Iris pigment epithelial cell (primary cell): ENCODE measurements around the gene PDE7B.

Source experiments
- DNase-seq: peaks from one replicate; pipeline ENCODE4 v3.0.0-alpha.2; 2011; ENCODE audit warnings: low read depth

PDE7B gene

DNA sequence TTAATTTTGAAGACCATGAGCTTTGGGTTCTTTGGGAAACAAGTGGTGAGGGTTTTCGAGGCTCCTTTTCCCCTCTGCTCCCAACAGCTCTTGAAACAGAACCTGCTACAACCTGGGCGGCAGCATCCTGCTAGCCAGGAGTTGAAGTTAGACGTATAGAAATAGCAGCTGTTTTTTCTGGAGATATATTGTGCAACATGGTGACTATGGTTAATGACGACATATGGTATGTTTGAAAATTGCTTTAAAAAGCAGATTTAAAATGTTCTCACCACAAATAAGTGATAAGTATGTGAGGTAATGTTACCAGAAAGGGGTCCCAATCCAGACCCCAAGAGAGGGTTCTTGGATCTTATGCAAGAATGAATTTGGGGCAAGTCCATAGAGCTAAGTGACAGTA is 138.9 kb downstream of the PDE7B start:
- no peak for DNase-seq

DNA sequence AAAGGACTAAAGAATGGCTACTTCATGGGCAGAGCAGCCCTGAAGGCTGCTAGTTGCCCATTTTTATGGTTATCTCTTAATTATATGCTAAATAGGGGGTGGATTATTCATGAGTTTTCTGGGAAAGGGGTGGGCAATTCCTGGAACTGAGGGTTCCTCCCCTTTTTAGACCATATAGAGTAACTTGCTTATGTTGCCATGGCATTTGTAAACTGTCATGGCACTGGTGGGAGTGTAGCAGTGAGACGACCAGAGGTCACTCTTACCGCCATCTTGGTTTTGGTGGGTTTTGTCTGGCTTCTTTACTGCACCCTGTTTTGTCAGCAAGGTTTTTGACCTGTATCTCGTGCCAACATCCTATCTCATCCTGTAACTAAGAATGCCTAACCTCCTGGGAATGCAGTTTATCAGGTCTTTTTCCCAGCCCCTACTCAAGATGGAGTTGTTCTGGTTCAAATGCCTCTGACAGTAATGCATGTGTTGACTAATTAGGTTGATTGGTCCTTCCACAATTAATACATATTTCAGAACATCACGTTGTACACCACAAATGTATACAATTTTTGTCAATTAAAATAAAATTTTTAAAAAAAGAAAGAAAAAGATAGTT is 139.5 kb downstream of the PDE7B start:
- DNase-seq, result no peak

DNA sequence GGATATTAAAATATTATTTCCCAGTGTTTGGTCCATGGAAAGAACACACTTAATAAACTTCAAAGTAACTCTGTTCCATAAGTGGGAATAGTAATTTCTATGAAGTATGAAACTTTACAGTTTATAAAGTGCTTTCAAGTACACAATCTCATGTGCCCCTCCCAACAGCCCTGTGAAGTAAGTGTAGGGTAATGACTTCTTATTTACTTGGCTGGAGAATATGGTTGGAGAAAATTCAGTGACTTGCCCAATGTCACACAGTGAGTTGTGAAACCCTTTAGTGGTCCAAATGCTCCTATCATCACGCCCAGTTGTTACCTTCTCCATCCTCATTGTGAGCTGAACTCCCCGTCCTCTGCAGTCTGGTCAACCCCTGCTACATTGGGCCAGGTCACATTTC is 141.2 kb downstream of the PDE7B start:
- no peak for DNase-seq

DNA sequence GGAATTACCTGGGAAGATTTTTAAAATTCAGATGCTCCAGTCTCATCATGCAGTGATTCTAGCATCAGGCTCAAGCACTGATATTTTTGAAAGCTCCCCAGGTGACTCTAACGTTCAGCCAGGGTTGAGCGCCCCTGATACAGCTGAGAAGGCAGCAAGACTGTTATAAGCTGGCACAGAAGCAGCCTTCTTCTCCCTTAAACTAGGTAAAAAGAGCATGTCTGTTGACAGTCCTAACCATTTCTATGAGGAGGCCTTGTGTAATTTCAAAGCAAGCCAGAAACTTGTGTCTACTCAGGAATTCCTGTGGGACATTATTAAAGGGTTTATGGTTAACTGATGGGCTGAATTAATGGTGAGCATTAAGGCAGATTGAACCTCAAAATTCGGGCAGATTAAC is 141.9 kb downstream of the PDE7B start:
- no peak for DNase-seq

DNA sequence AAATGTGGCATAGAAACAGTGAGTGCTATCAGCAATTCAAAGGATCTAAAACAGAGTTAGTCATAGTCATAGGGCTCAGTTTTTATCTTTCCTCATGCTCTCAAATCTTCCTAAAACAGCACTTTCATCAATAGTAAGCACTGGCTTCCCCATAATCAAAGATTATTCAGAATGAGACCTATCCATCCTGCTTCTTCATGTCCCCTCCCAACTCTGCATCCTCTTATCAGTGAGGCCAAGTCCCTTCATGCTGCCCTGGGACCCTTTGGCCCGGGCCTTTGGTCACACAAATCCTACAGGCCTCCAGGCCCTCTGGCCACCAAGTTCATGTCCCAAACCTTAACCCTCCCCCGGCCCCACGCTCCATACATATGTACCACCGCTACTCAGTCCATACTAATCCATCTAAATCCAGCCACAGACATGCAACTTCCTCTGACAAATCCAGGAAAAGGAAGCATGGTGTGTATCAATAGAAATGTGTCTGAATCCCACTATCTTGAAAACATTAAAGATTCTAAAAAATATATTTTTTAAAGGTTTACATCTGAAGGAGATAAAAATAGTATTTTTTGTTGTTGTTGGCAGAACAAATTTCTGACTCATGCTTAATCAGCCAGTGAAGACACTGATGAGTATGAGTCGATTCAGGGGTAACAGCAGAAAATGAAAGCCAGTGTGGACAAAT is 143.5 kb downstream of the PDE7B start:
- DNase-seq, result peak; percentile 90

DNA sequence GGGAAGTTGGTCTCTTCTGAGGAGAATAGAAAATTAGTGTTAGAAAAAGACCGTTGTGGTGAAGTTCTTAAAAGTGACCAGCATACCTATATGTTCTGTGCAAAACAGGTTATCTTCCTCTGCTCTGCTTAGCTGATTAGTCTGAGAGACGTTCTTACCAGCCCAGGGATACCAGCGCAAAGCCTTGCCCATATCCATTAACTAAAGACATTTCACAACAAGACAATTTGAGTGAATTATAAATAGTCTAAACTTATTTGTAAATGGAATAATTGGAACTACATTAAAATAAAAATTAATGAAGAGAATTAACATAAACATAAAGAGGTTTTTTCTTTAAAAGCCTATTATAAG is 144.0 kb downstream of the PDE7B start:
- no peak for DNase-seq

DNA sequence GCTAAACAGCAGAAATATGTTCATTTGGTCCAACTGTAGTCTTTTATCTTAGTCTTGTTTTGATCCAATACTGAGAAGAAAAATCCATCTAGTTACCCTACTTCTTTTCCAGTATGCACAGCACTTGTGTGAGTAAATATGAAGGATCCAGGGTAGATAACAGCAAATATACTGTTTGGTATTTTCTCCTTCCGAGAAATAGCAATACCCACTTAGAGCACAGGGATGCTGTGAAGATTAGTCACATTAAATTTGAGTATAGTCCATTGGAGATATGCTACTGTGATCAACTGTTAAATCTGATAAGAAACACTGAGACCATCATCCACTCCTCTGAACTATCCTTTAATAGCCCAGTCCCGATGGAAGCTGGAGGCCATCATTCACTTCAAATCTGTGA is 145.2 kb downstream of the PDE7B start:
- no peak for DNase-seq

DNA sequence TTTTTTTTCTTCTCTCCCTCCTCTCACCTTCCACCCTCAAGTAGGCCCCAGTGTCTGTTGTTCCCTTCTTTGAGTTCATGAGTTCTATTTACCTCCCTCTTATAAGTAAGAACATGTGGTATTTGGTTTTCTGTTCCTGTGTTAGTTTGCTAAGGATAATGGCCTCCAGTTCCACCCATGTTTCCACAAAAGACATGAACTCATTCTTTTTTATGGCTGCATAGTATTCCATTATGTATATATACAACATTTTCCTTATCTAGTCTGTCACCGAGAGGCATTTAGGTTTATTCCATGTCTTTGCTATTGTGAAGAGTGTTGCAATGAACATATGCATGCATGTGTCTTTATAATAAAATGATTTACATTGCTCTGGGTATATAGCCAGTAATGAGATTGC is 147.9 kb downstream of the PDE7B start:
- no peak for DNase-seq

DNA sequence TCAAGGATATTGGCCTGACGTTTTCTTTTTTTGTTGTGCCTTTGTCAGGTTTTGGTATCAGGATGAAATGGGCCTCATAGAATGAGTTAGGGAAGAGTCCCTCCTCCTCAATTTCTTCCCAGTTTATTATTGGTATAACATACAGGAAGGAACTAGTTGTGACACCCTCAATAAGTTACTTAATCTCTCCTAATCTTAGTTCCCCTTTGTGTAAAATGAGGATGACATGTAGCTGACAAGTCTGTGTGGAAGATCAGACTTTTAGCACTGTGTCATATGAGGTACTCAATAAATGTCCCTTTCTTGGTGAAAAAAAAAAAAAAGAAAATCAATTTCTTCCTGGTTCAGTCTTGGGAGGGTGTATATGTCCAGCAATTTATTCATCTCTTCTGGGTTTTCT is 155.8 kb downstream of the PDE7B start:
- DNase-seq, result no peak

DNA sequence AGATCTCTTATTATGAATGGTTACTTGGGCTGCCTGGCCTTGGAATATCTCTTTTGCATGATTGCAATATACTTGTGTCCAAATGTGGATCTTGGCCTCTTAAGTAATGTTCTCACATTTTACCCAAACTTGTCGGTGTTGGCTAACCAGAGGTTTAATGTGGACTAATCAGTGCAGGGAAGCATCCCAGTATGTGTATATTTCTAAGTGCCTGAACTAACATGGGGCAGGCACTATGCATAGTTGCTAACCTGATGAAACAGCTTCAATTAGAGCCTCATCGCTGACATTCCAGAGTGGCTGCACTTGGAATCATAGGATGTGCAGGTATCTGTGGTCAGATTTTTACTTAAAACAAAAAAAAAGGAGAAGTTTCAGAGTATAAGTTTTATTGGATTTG is 160.0 kb downstream of the PDE7B start:
- peak; percentile 74 for DNase-seq

DNA sequence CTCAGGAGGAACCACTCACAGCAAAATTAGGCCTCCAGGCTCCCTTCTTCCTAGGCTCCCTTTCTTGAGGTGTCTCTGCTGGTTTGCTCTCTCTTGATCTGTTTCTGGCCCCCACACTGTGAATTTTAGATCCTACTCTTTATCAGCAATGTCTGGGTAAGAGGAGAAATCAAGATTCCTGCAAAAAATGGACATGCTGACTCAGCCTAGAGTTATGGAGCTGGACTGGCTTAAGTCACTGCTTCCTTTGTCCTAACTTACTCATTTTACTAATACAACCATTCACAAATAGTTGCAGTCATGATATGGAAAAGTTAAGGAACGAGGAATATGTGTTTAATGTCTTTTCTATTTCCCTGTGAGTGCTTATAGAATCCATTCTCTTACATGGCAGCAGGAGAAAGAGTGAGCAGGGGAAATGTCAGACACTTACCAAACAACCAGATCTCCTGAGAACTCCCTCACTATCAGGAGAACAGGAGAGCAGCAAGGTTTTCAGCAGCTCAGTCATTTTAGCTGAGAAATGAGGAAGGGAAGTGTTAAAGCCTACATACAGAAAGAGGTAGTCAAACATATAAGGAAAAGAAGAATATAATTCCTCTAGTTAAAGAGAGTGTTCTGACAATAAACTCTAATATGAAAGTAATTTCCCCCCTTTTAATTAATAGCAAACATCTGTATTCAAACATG is 160.8 kb downstream of the PDE7B start:
- peak; percentile 92 for DNase-seq

DNA sequence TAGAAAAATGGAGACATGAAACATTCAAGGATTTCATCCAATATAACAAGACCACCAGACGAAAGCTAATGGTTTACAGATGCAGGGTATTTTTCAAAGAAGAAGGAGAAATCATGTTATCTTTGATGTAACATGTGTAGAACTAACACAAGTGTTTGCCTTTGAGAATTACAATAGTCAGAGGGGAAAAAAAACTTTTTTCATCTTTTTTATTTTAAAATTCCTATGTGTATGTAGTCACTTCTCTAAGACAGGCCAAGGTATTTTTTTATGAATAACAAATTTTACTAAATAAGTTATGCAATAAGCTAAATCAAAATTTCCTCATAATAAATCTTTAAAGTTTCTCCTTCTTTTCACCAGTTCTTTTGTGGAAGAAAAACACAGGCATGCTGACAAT is 161.4 kb downstream of the PDE7B start:
- peak; percentile 44 for DNase-seq

DNA sequence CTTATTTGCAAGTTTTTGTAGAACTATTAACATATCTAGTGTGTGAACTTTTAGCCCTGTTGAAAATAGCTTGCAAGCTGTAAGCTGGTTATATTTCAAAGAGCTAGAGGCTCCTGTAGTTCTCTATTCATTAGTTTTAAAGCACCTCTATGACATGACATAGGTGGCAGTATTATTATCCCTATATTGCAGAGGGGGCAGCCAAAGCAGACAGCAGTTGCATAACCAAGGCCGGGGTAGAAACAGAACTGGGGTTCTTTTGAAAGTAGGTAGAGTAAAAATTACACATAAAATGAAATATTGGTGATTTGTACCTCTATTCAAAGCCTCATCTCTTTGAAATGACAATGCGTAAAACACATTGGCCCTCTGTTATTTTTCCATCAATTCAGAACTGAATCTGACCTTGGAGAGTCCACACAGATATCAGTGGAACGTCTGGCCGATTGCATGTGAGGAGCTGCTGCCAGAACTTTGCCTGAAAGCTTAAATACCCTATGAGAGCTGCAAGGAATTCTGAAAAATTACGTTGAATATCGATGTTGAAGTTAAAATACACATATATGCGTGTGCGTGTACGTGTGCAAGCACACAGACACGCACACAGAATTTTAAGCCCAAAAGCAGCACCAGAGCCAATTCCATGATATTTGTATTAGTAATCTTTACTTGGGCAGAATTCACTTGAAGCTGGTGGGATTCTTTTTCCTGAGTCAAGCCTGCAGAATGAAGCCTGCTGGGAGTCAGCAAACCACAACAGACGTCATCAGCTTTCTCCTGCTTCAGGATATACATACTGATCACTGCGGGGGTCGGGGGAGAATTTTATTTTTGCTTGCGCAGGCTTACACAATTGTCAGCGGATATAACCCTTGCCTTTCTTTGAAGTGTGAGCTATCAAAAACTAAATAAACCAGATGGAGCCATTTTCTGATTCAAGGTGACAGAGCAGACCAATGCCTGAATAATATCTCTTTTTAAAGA is 163.2 kb downstream of the PDE7B start:
- peak; percentile 100 for DNase-seq

DNA sequence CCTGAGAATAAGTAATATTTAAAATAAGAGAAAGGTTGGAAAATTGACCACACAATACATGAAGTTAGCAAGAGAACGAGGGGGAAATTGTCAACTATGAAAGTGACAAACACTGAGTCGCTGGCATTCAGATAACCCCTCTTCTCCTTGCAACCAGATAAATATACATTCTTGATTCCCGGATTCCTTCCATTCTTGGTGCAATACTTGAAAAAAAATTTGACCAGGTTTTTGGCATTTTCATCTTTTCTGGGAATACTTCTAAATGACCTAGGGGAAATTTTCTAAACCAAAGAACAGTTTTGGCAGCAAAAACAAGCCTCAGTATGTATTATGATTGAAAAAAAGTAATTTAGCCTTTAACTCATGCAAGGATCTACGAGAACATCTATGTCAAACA is 164.0 kb downstream of the PDE7B start:
- no peak for DNase-seq

DNA sequence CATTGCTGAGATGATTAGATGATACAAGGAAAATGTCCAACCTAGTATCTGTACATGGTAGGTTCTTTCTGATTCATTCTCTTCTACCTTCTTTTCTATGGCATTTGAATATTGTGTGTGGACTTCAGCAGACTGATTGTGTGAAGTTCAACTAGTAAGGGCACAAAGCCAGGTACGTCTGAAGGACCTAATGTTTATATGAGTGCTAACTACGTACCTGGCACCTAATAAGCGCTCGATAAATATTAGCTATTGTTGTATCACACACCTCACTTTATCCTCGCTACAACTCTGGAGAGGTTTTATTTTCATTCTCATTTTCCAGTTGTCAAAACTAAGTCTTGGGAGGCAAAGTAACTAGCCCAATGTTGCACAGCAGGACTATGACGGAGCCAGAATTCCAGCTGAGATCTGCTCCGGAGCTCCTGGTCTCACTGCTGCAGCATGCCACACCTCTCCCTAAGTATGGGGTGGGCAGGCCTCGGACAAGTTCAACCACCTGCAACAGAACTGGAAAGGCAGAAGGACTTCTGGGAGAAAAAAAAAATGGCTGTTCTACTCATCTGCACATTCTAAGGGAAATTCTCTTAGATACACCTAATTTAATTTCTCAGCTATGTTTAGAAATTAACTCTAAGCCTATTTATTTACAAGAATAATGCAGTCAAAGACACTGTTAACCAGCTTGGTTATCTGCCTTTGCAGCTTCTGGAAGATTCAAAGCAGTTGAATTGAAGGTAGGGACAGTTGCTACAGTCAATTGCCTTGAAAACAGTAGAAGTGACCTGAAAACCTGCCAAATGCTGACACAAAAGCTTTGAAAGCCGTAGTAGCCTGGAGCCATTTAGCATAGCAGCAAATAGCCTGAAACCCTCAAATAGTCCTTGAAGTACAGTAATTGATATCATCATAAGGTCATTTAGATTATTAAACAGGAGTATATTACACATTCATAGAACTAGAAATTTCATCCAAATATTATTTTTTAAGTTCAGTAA is 165.0 kb downstream of the PDE7B start:
- DNase-seq, result no peak

DNA sequence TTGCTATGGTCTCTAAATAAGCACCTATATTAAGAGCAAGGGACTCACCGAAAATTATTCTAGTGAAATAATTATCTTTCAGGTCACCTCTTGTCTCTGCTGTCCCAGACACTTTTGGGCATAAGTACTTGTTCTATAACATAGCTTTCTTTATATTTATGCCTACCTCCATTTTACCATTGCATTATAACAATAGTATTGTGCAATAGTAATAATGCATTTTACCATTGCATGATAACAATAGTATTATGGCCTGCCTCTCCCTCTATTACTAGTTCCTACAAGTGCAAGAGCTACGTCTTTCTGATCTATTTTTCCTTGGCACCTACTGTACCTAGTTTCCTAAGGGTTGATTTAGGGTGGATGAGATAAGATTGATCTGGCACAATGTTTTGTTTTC is 169.2 kb downstream of the PDE7B start:
- no peak for DNase-seq

DNA sequence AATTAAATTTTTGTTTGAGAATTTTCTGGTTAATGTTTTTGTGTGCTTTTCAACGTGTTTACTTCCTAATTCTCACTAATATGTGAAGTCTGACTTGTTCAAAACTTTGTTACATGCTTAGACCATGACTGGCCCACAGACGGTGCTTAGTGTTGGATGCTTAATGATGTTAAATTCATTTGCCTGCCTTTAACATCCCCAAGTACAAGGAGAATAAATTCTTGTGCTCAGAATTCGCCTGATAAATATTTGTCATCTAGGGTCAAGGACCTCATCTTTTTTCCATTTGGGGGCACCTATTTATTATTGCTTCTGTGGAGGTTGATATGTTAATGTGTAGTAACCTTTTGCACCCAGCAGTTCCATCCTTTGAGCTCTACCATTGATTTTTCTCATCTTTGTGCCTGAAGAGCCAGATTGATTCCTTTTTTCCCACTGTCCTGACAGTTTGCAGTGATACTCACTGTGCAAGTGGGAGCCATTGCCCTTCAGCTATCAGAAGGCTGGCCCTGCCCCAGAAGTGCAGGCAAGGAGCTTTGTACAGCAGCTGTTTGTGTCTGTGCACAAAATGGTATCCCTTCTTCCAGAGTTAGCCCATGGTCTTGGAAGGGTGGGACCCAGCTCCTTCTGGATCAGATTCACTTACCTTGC is 170.8 kb downstream of the PDE7B start:
- DNase-seq, result no peak

DNA sequence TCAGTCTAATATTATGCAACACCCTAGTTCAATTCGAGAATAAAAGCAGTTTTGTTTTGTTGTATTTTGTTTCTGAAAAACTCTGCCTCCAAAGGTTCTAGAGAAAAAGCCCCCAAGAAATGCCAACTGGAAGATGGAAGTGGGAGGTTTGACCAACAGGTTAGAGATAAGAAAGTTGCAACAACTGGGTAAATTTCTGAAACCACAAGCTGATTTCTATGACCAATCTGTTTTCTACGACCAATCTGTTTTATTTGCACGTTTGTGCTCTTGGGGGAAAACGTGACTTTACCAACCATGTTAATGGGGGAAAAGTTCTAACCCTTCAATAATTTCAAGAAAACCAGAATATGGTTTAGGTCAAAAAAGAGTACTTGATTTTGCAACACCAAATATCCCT is 173.2 kb downstream of the PDE7B start:
- no peak for DNase-seq

DNA sequence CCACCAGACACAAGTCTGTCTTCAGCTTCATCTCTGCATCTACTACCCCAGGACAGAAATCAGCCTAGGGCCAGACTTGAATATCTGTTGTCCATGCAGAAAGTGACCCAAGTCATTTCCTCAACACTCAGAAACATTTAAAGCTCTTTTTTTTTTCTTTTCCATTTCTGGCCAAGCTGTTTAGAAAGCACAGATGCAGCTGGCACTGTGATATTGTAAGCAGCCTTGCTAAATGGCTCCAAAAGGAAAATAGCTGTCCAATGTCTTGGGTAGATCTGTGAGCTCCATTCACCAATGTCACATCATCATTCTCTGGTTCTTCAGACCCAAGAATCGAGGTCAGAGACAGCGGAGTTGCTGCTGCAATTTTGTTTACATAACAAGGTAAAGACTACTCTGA is 174.2 kb downstream of the PDE7B start:
- no peak for DNase-seq

DNA sequence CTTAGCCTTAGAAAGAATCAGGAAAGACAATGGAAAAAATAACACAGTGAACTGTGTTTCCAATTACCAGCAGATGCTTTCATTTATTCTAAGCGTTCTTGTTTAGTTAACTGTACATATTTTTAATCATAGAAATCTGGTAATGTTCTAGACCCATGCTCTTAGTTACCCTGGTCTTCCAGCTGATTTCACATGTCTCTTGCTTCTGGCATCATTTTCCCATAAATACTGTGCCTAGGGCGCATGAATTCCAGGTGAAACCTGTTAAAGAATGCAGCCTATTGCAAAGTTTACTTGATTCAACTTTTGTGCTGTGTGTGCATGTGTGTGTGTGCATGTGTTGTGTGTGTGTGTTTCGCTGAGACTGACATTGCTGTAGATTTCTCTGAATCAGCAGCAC is 178.6 kb downstream of the PDE7B start:
- DNase-seq, result no peak

DNA sequence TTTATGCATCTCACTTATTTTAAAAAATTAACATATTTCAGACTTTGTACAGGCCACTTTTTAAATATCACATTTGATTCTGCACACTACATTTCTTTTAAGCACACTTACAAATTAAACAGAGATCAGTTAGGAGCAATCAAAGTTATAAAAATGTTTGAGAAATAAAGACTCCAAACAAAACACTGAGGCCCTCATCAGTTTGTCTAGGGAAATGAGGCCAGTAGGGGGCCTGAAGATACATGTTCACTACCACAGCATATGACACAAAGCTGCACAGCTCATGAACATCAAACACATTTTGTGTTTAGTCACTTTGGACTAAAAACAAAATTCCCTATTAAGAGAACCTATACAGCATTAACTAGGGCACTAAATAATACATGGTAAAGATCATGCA is 180.5 kb downstream of the PDE7B start:
- peak; percentile 76 for DNase-seq
